GM21423 (cell line): Measurements from ENCODE around the gene UNC5B.
"Not testable (repeated sequence)": the region's sequence is repeated elsewhere in the genome, so short reads cannot be mapped to it uniquely, and the experiment has no call there.

Experiments used
- ATAC-seq: cut with Tn5 transposase; IDR thresholded peaks from one replicate; pipeline ENCODE4 v1.9.1; 2021; ENCODE audit warnings: mild to moderate bottlenecking, moderate library complexity; ENCODE audit not compliant: unreplicated experiment

UNC5B gene

DNA sequence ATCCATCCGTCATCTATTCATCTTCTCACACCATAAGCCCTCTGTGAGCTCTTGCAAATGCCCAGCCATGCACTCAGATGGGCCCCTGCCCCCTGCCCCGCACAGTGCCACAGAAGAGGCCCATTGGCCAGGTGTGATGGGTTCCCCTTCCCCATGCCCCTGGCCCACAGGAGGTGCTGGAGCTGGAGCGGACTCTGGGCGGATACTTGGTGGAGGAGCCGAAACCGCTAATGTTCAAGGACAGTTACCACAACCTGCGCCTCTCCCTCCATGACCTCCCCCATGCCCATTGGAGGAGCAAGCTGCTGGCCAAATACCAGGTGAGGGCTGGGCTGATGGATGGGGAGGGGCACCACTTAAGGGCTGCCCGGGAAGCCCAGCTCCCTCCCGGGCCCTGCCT lies 83.3 kb downstream of the UNC5B start:
- ATAC-seq = no peak

DNA sequence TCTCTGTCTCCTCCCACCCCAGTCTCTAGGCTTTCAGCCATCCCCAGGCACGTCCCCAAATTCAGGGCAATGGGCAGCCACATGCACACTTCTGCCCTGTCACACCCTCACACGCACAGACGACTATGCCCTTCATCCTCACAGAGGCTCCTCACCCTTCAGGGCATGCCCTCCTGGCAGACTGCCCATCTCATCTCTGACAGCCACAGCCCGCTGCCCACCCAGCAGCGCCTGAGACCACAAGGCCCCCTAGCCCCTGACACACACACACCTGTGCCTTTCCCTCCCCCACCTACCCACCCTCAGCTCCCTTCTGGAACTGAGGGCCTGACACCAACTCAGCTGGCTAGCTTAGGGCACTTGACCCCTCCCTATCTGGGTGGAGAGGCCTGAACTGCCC lies 83.7 kb downstream of the UNC5B start:
- ATAC-seq = no peak

GRCh38 chr10:71296811-71297210 lies 84.4 kb downstream of the UNC5B start:
- not testable (repeated sequence) for ATAC-seq

GRCh38 chr10:71297343-71297742 lies 85.0 kb downstream of the UNC5B start:
- ATAC-seq = no peak

DNA sequence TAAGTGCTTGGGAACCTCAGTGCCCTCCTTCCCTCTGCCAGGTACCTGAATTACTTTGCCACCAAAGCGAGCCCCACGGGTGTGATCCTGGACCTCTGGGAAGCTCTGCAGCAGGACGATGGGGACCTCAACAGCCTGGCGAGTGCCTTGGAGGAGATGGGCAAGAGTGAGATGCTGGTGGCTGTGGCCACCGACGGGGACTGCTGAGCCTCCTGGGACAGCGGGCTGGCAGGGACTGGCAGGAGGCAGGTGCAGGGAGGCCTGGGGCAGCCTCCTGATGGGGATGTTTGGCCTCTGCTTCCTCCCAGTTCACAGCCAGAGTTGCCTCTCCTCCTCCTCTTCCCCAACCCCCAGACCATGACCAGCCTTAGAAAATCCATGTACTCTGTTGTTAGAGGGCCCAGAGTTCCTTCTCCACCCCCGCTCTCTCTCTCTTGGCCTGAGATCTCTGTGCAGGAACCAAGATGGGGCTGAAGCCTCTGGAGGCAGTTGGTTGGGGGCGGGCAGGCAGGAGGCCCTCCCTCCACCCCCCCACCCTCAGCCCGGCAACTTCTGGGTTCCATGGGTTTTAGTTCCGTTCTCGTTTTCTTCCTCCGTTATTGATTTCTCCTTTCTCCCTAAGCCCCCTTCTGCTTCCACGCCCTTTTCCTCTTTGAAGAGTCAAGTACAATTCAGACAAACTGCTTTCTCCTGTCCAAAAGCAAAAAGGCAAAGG lies 86.9 kb downstream of the UNC5B start:
- ATAC-seq = no peak

DNA sequence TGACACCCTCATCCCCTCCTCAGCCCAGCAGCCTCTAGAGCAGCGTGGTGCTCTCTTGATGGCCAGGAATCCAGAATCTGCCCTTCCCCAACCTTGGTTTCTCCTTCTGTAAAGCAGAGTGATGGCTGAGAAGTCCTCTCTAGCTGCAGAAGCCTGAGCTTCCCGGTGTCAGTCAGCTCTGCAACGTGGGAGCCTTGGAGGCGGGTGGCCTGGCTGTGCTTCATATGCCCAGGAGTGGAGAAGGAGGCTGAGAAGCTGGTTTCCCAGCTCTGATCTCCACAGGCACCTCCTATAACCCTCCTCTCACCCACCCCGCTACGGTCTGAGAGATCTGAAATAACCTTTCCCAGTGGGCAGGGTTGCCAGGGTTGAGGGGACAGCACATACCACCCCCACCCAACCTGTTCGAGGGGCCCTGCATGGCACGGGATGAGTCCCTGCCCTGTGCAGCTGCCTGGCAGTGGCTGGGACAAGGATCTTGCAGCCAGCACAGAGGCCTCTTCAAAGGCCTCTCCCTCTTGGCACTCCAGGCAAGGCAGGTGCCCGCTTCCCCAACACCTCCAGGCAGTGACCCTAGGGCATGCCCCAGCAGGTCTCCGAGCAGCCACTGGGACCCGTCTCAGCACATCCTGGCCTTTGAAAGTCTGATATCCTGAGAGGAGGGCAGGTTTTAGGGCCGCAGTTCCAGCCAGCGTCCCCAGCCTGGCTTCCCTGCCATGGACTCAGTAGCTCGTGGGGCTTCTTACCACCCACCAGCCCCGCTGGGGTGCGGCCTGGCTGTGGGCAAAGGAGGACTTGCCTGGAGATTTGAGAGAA lies 88.4 kb downstream of the UNC5B start:
- no peak for ATAC-seq

DNA sequence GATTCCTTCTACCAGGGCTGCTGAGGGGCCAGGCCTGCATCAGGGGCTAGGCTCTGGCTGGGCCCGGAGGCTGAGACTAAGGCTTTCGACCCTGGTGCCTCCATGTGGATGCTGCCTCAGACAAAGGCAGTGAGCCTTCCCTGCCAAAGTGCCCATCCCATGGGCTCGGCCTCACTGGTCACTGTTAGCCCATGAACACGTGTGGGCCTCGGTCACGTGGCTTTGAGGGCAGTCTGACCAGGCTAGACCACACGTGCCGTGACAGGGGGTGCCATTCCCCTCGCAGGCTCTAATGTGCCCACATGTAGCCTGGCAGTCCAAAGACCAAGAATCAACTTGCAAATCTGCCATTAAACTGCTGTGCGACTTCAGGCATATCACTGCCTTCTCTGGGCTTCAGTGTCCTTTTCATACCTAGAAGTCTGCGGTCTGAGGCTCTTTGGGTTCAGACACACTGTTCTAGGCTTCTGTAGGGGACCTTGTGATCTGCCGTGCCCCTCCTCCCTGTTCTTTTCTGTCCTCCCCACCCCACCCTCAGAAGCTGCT lies 89.1 kb downstream of the UNC5B start:
- no peak for ATAC-seq

DNA sequence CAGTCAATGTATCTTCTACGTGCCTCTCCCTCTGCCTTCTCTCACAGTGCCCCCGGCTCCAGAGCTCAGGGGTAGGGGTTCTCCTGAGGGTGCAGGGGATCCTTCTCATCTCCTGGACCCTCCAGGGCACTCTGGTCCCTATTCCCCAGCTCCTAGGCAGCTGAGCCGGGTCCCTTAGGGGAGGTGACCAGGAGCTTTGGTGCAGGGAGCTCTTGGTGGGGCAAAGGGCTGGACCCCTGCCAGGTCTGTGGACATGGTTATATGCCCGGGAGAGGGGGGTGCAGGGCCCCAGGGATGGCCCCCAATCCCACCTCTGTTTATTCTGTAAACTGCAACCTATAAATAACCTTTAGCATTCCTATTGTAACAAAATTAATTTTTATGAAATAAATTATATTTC lies 90.1 kb downstream of the UNC5B start:
- no peak for ATAC-seq

GRCh38 chr10:71302874-71303568 lies 90.7 kb downstream of the UNC5B start:
- ATAC-seq = no peak

- no peak for ATAC-seq
Measured at GRCh38 chr10:71303569-71303907, 91.2 kb downstream of the UNC5B start.

- no peak for ATAC-seq
Measured at GRCh38 chr10:71304914-71305313, 92.5 kb downstream of the UNC5B start.

GRCh38 chr10:71306979-71307378 lies 94.6 kb downstream of the UNC5B start:
- no peak for ATAC-seq

- ATAC-seq = no peak
Measured at GRCh38 chr10:71307469-71308085, 95.2 kb downstream of the UNC5B start.

- no peak for ATAC-seq
Measured at GRCh38 chr10:71308244-71308643, 95.9 kb downstream of the UNC5B start.

- no peak for ATAC-seq
Measured at GRCh38 chr10:71308985-71309384, 96.6 kb downstream of the UNC5B start.

- ATAC-seq = no peak
Measured at GRCh38 chr10:71309919-71310318, 97.5 kb downstream of the UNC5B start.

DNA sequence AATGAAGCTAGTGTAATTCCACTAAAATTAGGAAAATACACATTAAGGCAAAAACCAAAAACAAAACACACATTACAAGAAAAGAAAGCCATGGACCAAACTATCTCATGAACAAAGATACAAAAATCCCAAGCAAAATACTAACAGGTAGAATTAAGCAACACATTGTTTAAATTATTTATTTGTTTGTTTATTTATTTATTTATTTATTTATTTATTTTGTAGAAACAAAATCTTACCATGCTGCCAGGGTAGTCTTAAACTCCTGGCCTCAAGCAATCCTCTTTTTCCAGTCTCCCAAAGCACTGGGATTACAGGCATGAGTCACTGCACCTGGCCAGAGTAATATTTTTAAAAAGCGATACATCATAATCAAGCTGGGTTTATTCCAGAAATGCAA lies 99.8 kb downstream of the UNC5B start:
- no peak for ATAC-seq

- ATAC-seq = no peak
Measured at GRCh38 chr10:71312811-71313789, 100.7 kb downstream of the UNC5B start.

DNA sequence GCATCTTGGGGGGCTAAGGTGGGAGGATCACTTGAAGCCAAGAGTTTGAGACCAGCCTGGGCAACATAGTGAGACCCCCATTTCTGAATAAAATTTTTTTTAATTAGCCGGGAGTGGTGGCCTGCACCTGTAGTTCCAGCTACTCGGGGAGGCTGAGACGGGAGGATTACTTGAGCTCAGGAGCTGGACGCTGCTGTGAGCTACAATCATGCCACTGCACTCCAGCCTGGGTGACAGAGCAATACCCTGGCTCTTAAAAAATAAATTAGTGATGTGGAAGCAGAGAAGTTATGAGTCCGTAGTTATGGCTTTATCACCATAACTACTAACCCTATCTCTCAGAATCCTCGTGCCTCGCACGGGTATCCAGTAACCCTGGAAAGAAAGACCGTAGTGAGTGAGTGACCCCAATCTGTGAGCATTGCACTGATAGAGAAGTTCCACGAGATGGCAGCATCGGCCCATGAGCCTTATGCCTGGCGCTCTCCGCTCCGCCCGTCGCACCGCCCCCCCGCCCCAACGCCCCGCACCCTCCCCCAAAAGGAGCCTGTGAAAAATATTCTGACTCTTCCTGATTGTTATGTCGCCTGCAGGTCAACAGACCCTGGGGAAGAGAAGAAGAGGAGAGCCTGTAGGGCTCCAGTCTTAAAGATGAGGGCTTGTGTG lies 101.8 kb downstream of the UNC5B start:
- no peak for ATAC-seq
